Cardiac fibroblast (primary cell): Measurements from ENCODE around the gene FITM2.

ENCODE experiments used
- DNase-seq, 2 donors: peaks; one replicate each; pipeline versions ENCODE4 v3.0.0 to v3.0.0-alpha.2; 2010; ENCODE audit warnings: low read depth in 2 of 2
- H3K4me3 ChIP-seq, 2 donors: replicated peaks in 1 of 2; 1 replicate in 1 of 2; 2 replicates in 1 of 2; pipeline ENCODE4 v1.5.1; 2011; ENCODE audit warnings: low read depth in 2 of 2, low read length in 2 of 2, mild to moderate bottlenecking in 2 of 2, moderate library complexity in 1 of 2
- CTCF ChIP-seq: IDR thresholded peaks from one replicate; pipeline ENCODE4 v1.5.1; 2011; ENCODE audit warnings: low read depth, mild to moderate bottlenecking, low read length, inconsistent platforms

FITM2 gene

GRCh38 chr20:44271915-44272663 is 38.9 kb downstream of the FITM2 start:
- DNase-seq, result no peak
- peak; percentile 22 for TF ChIP-seq CTCF
- H3K4me3 ChIP-seq, result no peak overlapping the region

GRCh38 chr20:44268802-44269201 is 42.2 kb downstream of the FITM2 start:
- H3K4me3 ChIP-seq, result no peak overlapping the region
- no peak for TF ChIP-seq CTCF
- DNase-seq, result no peak

DNA sequence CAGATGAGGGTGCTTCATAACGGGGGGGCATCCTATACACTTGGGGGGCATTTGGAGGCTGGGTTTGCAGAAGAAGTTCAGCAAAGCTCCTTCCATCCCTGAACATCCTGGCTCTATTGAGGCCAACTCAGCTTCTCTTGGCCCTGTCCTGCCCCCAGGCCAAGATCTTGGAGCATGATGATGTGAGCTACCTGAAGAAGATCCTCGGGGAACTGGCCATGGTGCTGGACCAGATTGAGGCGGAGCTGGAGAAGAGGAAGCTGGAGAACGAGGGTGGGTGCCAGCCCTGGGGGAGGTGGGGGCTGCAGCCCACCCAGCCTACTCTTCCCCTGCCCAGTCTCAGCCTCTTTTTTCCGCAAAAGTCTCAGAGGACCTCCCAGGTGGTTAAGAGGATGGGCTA is 46.7 kb downstream of the FITM2 start:
- no peak for TF ChIP-seq CTCF
- no peak overlapping the region for H3K4me3 ChIP-seq
- DNase-seq, result peak in 1 of 2 donors; percentile 6

DNA sequence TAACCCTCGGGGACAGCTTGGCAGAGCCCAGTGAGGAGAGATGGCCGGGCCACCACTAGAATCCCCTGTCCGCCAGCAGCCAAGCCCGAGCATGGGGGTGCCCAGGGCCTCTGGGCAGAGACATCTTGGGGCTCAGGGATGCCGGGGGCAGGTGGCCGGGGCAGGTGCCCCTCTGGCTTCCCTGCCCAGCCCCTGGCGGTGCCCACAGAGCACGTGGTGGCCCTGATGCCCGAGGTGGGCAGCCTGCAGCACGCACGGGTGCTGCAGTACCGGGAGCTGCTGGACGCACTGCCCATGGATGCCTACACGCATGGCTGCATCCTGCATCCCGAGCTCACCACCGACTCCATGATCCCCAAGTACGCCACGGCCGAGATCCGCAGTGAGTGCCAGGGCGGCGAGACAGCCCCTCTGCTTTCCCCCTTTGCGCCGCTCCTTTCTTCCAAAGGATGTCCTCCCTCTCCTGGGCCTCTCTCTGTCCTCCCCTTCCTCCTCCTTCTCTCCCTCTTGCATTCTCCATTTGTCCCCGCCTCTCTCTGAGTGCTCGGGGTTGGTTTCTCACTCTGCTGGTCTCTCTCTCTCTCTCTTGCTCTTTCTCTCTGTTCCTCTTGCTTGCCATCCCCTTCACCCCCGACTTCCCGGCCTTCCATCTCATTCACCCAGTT is 52.6 kb downstream of the FITM2 start:
- DNase-seq, result no peak
- H3K4me3 ChIP-seq, result no peak overlapping the region
- TF ChIP-seq CTCF, result no peak

DNA sequence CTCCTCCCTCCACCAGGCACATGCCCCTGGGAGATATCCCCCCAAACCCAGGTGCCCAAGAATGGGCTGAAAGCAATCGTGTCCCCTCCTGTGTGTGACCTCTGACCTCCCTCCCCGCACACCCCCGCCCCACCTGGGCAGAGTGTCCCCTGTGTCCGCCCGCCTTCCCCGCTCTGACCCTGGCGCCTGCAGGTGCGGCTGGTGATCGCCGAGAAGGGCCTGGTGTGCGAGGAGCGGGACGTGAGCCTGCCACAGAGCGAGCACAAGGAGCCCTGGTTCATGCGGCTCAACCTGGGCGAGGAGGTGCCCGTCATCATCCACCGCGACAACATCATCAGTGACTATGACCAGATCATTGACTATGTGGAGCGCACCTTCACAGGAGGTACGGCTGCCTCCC is 54.0 kb downstream of the FITM2 start:
- DNase-seq, result no peak
- no peak for TF ChIP-seq CTCF
- no peak overlapping the region for H3K4me3 ChIP-seq

- TF ChIP-seq CTCF, result no peak
- H3K4me3 ChIP-seq, result no peak overlapping the region
- no peak for DNase-seq
Observed at GRCh38 chr20:44255942-44256341, 55.1 kb downstream of the FITM2 start.
